B cell (primary cell): Measurements from ENCODE around the gene PPM1J. TPM values are rescaled to one million over a fixed set of nuclear protein-coding genes. Genes with fewer than 3 reads are reported as not detected.
A peak's percentile ranks its signal among the peaks of the same experiment; 100 is the strongest.

Source experiments
- ATAC-seq: fragments of 200-7000 bp; cut with Tn5 transposase; one replicate; pipeline ENCODE4 v1.10.0; 2021; ENCODE audit warnings: low read depth, mild to moderate bottlenecking, moderate number of reproducible peaks, moderate library complexity
- CTCF ChIA-PET: fragments of 350-600 bp; sonication (Branson Sonifier 250); formaldehyde crosslinking; loops from one replicate; lab custom pipeline; 2021; ENCODE audit warnings: antibody characterized with exemption, inconsistent platforms; lab: Charles Lee
- POLR2A ChIA-PET: fragments of 350-600 bp; sonication (Branson Sonifier 250); formaldehyde crosslinking; loops from one replicate; lab custom pipeline; 2021; ENCODE audit warnings: antibody characterized with exemption; lab: Charles Lee
- DNase-seq: peaks from one replicate; pipeline ENCODE4 v3.0.0; 2013
- H2AFZ ChIP-seq: 2 replicates; pipeline ENCODE4 v1.6.1; 2012; ENCODE audit warnings: mild to moderate bottlenecking, low read depth, low read length; ENCODE audit not compliant: insufficient read depth, poor library complexity, severe bottlenecking
- H3K27ac ChIP-seq, 2 donors: 1 replicate in 1 of 2; 2 replicates in 1 of 2; pipeline ENCODE4 v1.5.1; 2012 to 2013; ENCODE audit warnings: low read length in 2 of 2, mild to moderate bottlenecking in 2 of 2, moderate library complexity in 1 of 2
- H3K27me3 ChIP-seq, 4 experiments: fragments of 200-600 bp in 1 of 4; sonication (generic) in 1 of 4; replicated peaks in 1 of 4; 1 replicate in 2 of 4; 2 replicates in 2 of 4; pipeline versions ENCODE4 v1.6.1 to v1.7.0; 2013 to 2016; ENCODE audit warnings: low read length in 3 of 4, mild to moderate bottlenecking in 2 of 4, mixed read lengths in 1 of 4, moderate library complexity in 1 of 4; ENCODE audit not compliant: insufficient read depth in 4 of 4, control insufficient read depth in 3 of 4; ENCODE audit errors: control extremely low read depth in 1 of 4
- H3K36me3 ChIP-seq, 2 experiments: replicated peaks in 1 of 2; 1 replicate in 1 of 2; 2 replicates in 1 of 2; pipeline versions ENCODE4 v1.6.1 to v1.7.1; 2013; ENCODE audit warnings: low read length in 1 of 2; ENCODE audit not compliant: insufficient read depth in 2 of 2, control insufficient read depth in 1 of 2; ENCODE audit errors: control extremely low read depth in 1 of 2, extremely low read depth in 1 of 2
- H3K4me1 ChIP-seq, 2 donors: fragments of 200-600 bp in 1 of 2; sonication (generic) in 1 of 2; 1 replicate in 1 of 2; 2 replicates in 1 of 2; pipeline versions ENCODE4 v1.5.1 to v1.6.1; 2013 to 2017; ENCODE audit warnings: low read length in 2 of 2; ENCODE audit not compliant: control insufficient read depth in 2 of 2, insufficient read depth in 2 of 2
- H3K4me2 ChIP-seq: replicated peaks from 2 replicates; pipeline ENCODE3; 2012; ENCODE audit warnings: mild to moderate bottlenecking, low read depth, low read length; ENCODE audit not compliant: poor library complexity, severe bottlenecking
- H3K4me3 ChIP-seq, 5 experiments: fragments of 200-600 bp in 1 of 5; sonication (generic) in 1 of 5; 1 replicate in 3 of 5; 2 replicates in 2 of 5; pipeline versions ENCODE4 v1.5.1 to v1.7.0; 2011 to 2016; ENCODE audit warnings: low read length in 4 of 5, mild to moderate bottlenecking in 4 of 5, low read depth in 2 of 5, control low read depth in 1 of 5, moderate library complexity in 1 of 5; ENCODE audit not compliant: insufficient read depth in 1 of 5; ENCODE audit errors: control extremely low read depth in 1 of 5, extremely low read depth in 1 of 5
- H3K79me2 ChIP-seq: fragments of 200-600 bp; sonication (generic); one replicate; pipeline ENCODE4 v1.6.0; 2016; ENCODE audit warnings: low read length; ENCODE audit not compliant: control insufficient read depth, insufficient read depth
- H3K9ac ChIP-seq: fragments of 200-600 bp; sonication (generic); 2 replicates; pipeline ENCODE4 v1.6.1; 2017; ENCODE audit warnings: mild to moderate bottlenecking, low read length, moderate library complexity
- H3K9me3 ChIP-seq, 3 donors: one replicate each; pipeline versions ENCODE4 v1.6.1 to v1.7.1; 2013; ENCODE audit warnings: low read length in 2 of 3; ENCODE audit not compliant: control insufficient read depth in 2 of 3, insufficient read depth in 1 of 3; ENCODE audit errors: control extremely low read depth in 1 of 3
- H4K20me1 ChIP-seq: 2 replicates; pipeline ENCODE4 v1.6.0; 2012; ENCODE audit warnings: mild to moderate bottlenecking, low read length; ENCODE audit not compliant: insufficient read depth, control insufficient read depth, poor library complexity, severe bottlenecking
- H3K27ac Mint-ChIP-seq: one replicate; pipeline ENCODE4 v1.8.0; 2021; ENCODE audit warnings: mixed read lengths
- H3K27me3 Mint-ChIP-seq: one replicate; pipeline ENCODE4 v1.8.0; 2021; ENCODE audit warnings: mixed read lengths
- H3K4me1 Mint-ChIP-seq: one replicate; pipeline ENCODE4 v1.8.0; 2021; ENCODE audit warnings: mixed read lengths
- H3K4me3 Mint-ChIP-seq: one replicate; pipeline ENCODE4 v1.8.0; 2021; ENCODE audit warnings: mixed read lengths
- H3K9me3 Mint-ChIP-seq: one replicate; pipeline ENCODE4 v1.8.0; 2022; ENCODE audit warnings: mixed read lengths; ENCODE audit not compliant: insufficient read depth
- CTCF ChIP-seq: fragments of 200-600 bp; IDR thresholded peaks from one replicate; pipeline ENCODE4 v1.8.0; 2022; ENCODE audit warnings: antibody characterized with exemption, mild to moderate bottlenecking
- EZH2 ChIP-seq: IDR thresholded peaks from 2 replicates; pipeline ENCODE4 v1.6.1; 2012; ENCODE audit warnings: borderline replicate concordance, low read depth, mild to moderate bottlenecking, moderate library complexity, low read length; ENCODE audit not compliant: insufficient read depth, poor library complexity, severe bottlenecking
- whole genome bisulfite sequencing: methylation state at CpG from one replicate; pipeline ENCODE4 v1.1.5; 2013; ENCODE audit warnings: missing lambda C conversion rate; ENCODE audit not compliant: insufficient coverage; 5-methylcytosine and 5-hydroxymethylcytosine counted together
- intact Hi-C: fragments of 100-400 bp; cut with micrococcal nuclease; formaldehyde crosslinking; loops from one replicate; pipeline ENCODE4 v1.10.0; 2022
- polyA plus RNA-seq: library from polyadenylated mRNA; depleted of rRNA; stranded (reverse); fragments of >200 nt; gene quantifications from 2 replicates; pipeline ENCODE4 v1.2.3, GENCODE V29; 2012
- total RNA-seq, 2 donors: library from RNA; stranded (reverse); fragments of 120-200 nt in 1 of 2; gene quantifications; 1 replicate in 1 of 2; 2 replicates in 1 of 2; pipeline versions ENCODE4 v1.2.3 to v1.2.4, GENCODE V29; 2013 to 2022

PPM1J gene
- total and polyA plus RNA-seq, 2 donors (not counting 1 experiment from before 2014, with no cell fraction given) = 2.1 to 7.5 TPM

- Histone ChIP-seq H3K36me3 (no peaks in the 10 kb centered on the region), H3K4me3 (no peak overlapping the region), H3K9me3 (no peaks in the 10 kb centered on the region), H3K9ac (no peak overlapping the region), H3K4me2 (no peak overlapping the region), H3K27ac (no peak overlapping the region), H3K79me2 (no peaks in the 10 kb centered on the region), H2AFZ (no peak overlapping the region), H4K20me1 (no peaks in the 10 kb centered on the region), H3K27me3 (no peaks in the 10 kb centered on the region), H3K4me1 (peaks cover 30 to 38% of the 10 kb centered on the region in 2 donors)
- WGBS = no CpG with 5 or more reads among the region's 3 CpGs
- POLR2A ChIA-PET = interaction anchor here (0.6 kb wide), 1 partner anchor 62 kb away, joined by 4 read pairs; no protein-coding TSS in a partner anchor
- DNase-seq = no peak
- TF ChIP-seq EZH2 = no peak
- no peak for TF ChIP-seq CTCF
- CTCF ChIA-PET = interaction anchor here (1.2 to 6.6 kb wide), 18 partner anchors 8 to 338 kb away, joined by 3 to 122 read pairs (median 9); partner anchors contain the start of genes CAPZA1, MOV10, PPM1J and ST7L
- Mint-ChIP-seq H3K27me3 (no peaks in the 10 kb centered on the region), H3K4me1 (peaks cover 39% of the 10 kb centered on the region), H3K4me3 (peak overlapping the region; percentile 88), H3K9me3 (no peaks in the 10 kb centered on the region), H3K27ac (no peak overlapping the region)
- intact Hi-C loops = no loop called here
- no peak for ATAC-seq
Measured at GRCh38 chr1:112708489-112708888, 6.6 kb downstream of the PPM1J start.

- H3K9me3 Mint-ChIP-seq = no peaks in the 10 kb centered on the region
- peak overlapping the region; percentile 72 for H3K27ac Mint-ChIP-seq
- CTCF ChIA-PET = interaction anchor here (0.8 to 6.6 kb wide), 19 partner anchors 8 to 351 kb away, joined by 3 to 122 read pairs (median 9); partner anchors contain the start of genes CAPZA1, MOV10, PPM1J and ST7L
- peak overlapping the region; percentile 92 for H3K4me2 ChIP-seq
- peaks cover 30 to 37% of the 10 kb centered on the region in 2 donors for H3K4me1 ChIP-seq
- no peaks in the 10 kb centered on the region for H3K79me2 ChIP-seq
- H3K4me1 Mint-ChIP-seq = peaks cover 41% of the 10 kb centered on the region
- H3K27me3 Mint-ChIP-seq = no peaks in the 10 kb centered on the region
- intact Hi-C loops = no loop called here
- H3K36me3 ChIP-seq = no peaks in the 10 kb centered on the region
- DNase-seq (peak; percentile 15), ATAC-seq (no peak)
- TF ChIP-seq CTCF = no peak
- no peak for TF ChIP-seq EZH2
- H3K9me3 ChIP-seq = no peaks in the 10 kb centered on the region
- no peak overlapping the region for H2AFZ ChIP-seq
- no peak overlapping the region for H3K27ac ChIP-seq
- peak overlapping the region in 1 of 5 experiments; percentile 74 for H3K4me3 ChIP-seq
- no peaks in the 10 kb centered on the region for H3K27me3 ChIP-seq
- H3K4me3 Mint-ChIP-seq = peak overlapping the region; percentile 88
- 81% methylated on average over 4 of the region's 6 CpGs for WGBS
- no peaks in the 10 kb centered on the region for H4K20me1 ChIP-seq
- no peak overlapping the region for H3K9ac ChIP-seq
- POLR2A ChIA-PET = interaction anchor here (0.6 kb wide), 1 partner anchor 62 kb away, joined by 4 read pairs; no protein-coding TSS in a partner anchor
Measured at GRCh38 chr1:112708002-112708448, 7.1 kb downstream of the PPM1J start.
